IMR-90 (cell line): ENCODE results near the gene HIGD1C.

Source experiments
- CEBPB ChIP-seq: IDR thresholded peaks from 2 replicates; pipeline ENCODE4 v1.6.1; 2012; ENCODE audit warnings: low read depth, low read length, improper control_type of control experiment
- CHD1 ChIP-seq: IDR thresholded peaks from 2 replicates; pipeline ENCODE4 v1.6.1; 2012; ENCODE audit warnings: low read depth, low read length, improper control_type of control experiment
- CTCF ChIP-seq: conservative IDR thresholded peaks from 2 replicates; pipeline ENCODE4 v1.5.1; 2012; ENCODE audit warnings: mild to moderate bottlenecking, low read depth, low read length, improper control_type of control experiment
- MAZ ChIP-seq: IDR thresholded peaks from 2 replicates; pipeline ENCODE4 v1.6.1; 2012; ENCODE audit warnings: low read depth, mild to moderate bottlenecking, low read length, improper control_type of control experiment, moderate library complexity, borderline replicate concordance
- MXI1 ChIP-seq: IDR thresholded peaks from 2 replicates; pipeline ENCODE4 v1.6.1; 2012; ENCODE audit warnings: low read depth, mild to moderate bottlenecking, low read length, moderate library complexity, borderline replicate concordance
- POLR2A ChIP-seq: IDR thresholded peaks from 2 replicates; pipeline ENCODE4 v1.6.1; 2012; ENCODE audit warnings: mild to moderate bottlenecking, low read depth, low read length
- RAD21 ChIP-seq: IDR thresholded peaks from 2 replicates; pipeline ENCODE4 v1.6.1; 2012; ENCODE audit warnings: low read length, improper control_type of control experiment
- RCOR1 ChIP-seq: IDR thresholded peaks from 2 replicates; pipeline ENCODE4 v1.6.1; 2012; ENCODE audit warnings: mild to moderate bottlenecking, low read length, improper control_type of control experiment; ENCODE audit not compliant: insufficient replicate concordance
- SMC3 ChIP-seq: fragments of 150-350 bp; IDR thresholded peaks from 2 replicates; pipeline ENCODE4 v1.6.1; 2016; ENCODE audit warnings: low read depth, mild to moderate bottlenecking, antibody characterized with exemption, low read length, moderate library complexity

- TF ChIP-seq CTCF (no peak), CHD1 (no peak), MXI1 (no peak), RCOR1 (no peak), POLR2A (no peak), SMC3 (no peak), RAD21 (no peak), CEBPB (peak; percentile 52; the same call in 1 of the 2 replicates), MAZ (no peak)
Observed at GRCh38 chr12:50961708-50962107, 9.4 kb downstream of the HIGD1C start.
